ENCODE results near the gene CA10.

Gene CA10

DNA sequence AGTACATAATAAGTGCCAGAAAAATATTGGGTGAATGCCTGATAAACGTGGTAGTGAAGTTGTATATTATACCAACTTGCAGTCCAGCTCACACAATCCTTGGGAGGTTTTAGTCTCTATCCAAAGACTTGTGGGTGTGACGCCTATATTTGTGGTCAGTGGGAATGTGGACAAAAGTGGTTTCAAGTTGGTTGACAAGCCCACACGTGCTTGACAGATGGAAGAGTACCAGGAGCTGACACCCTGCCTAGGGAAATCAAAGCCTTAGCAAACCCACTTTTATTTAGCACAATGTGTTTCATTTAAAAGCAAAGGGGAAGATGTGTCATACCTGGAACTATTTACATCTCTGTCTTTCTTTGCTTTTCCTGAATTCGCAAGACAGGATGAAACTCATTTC is 79.0 kb downstream of the CA10 start:
- H4K20me1 ChIP-seq (ENCODE audit: insufficient read depth, low read length, poor library complexity, severe bottlenecking): no peaks in the 10 kb centered on the region
- H2AFZ ChIP-seq (ENCODE audit: low read length): no peak overlapping the region
- H3K9me3 ChIP-seq (ENCODE audit: insufficient read depth, low read depth, low read length): no peaks in the 10 kb centered on the region
- H3F3A ChIP-seq (ENCODE audit: low read depth): no peaks in the 10 kb centered on the region
- H3K9ac ChIP-seq (ENCODE audit: low read depth, low read length, poor library complexity, severe bottlenecking): no peak overlapping the region
- TF ChIP-seq, protein P1, sequence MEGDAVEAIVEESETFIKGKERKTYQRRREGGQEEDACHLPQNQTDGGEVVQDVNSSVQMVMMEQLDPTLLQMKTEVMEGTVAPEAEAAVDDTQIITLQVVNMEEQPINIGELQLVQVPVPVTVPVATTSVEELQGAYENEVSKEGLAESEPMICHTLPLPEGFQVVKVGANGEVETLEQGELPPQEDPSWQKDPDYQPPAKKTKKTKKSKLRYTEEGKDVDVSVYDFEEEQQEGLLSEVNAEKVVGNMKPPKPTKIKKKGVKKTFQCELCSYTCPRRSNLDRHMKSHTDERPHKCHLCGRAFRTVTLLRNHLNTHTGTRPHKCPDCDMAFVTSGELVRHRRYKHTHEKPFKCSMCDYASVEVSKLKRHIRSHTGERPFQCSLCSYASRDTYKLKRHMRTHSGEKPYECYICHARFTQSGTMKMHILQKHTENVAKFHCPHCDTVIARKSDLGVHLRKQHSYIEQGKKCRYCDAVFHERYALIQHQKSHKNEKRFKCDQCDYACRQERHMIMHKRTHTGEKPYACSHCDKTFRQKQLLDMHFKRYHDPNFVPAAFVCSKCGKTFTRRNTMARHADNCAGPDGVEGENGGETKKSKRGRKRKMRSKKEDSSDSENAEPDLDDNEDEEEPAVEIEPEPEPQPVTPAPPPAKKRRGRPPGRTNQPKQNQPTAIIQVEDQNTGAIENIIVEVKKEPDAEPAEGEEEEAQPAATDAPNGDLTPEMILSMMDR (conservative IDR thresholded peaks at IDR 0.05; ENCODE audit: low read length): no peak
- no peak for TF ChIP-seq EZH2phosphoT487 (IDR thresholded peaks at IDR 0.05; ENCODE audit: borderline replicate concordance)
- no peaks in the 10 kb centered on the region for H3K36me3 ChIP-seq (ENCODE audit: insufficient read depth, low read length)
- no peaks in the 10 kb centered on the region for H3K79me2 ChIP-seq (ENCODE audit: insufficient read depth, low read length)
- H3K4me3 ChIP-seq (ENCODE audit: low read length, poor library complexity, severe bottlenecking): no peak overlapping the region
- H3K27me3 ChIP-seq (ENCODE audit: insufficient read depth, low read length, poor library complexity, severe bottlenecking): no peaks in the 10 kb centered on the region
- H3K4me1 ChIP-seq (ENCODE audit: insufficient read depth, low read length, poor library complexity, severe bottlenecking): no peaks in the 10 kb centered on the region
- no peak overlapping the region for H3K4me2 ChIP-seq (ENCODE audit: low read depth, low read length, poor library complexity, severe bottlenecking)
- no peaks in the 10 kb centered on the region for H3K9me2 ChIP-seq (replicated peaks; ENCODE audit: low read depth, low read length)

GRCh38 chr17:52071712-52072111 is 86.8 kb downstream of the CA10 start:
- H3K9me2 ChIP-seq (replicated peaks; ENCODE audit: low read depth, low read length): no peaks in the 10 kb centered on the region
- H3K4me1 ChIP-seq (ENCODE audit: insufficient read depth, low read length, poor library complexity, severe bottlenecking): no peaks in the 10 kb centered on the region
- no peaks in the 10 kb centered on the region for H4K20me1 ChIP-seq (ENCODE audit: insufficient read depth, low read length, poor library complexity, severe bottlenecking)
- no peaks in the 10 kb centered on the region for H3K79me2 ChIP-seq (ENCODE audit: insufficient read depth, low read length)
- no peak overlapping the region for H3K4me2 ChIP-seq (ENCODE audit: low read depth, low read length, poor library complexity, severe bottlenecking)
- no peaks in the 10 kb centered on the region for H3F3A ChIP-seq (ENCODE audit: low read depth)
- H3K36me3 ChIP-seq (ENCODE audit: insufficient read depth, low read length): no peaks in the 10 kb centered on the region
- no peak overlapping the region for H2AFZ ChIP-seq (ENCODE audit: low read length)
- H3K9ac ChIP-seq (ENCODE audit: low read depth, low read length, poor library complexity, severe bottlenecking): no peak overlapping the region
- H3K4me3 ChIP-seq (ENCODE audit: low read length, poor library complexity, severe bottlenecking): no peak overlapping the region
- H3K9me3 ChIP-seq (ENCODE audit: insufficient read depth, low read depth, low read length): no peaks in the 10 kb centered on the region
- H3K27me3 ChIP-seq (ENCODE audit: insufficient read depth, low read length, poor library complexity, severe bottlenecking): no peaks in the 10 kb centered on the region
- no peak for TF ChIP-seq EZH2phosphoT487 (IDR thresholded peaks at IDR 0.05; ENCODE audit: borderline replicate concordance)
- TF ChIP-seq, protein P1 (conservative IDR thresholded peaks at IDR 0.05; ENCODE audit: low read length): no peak

DNA sequence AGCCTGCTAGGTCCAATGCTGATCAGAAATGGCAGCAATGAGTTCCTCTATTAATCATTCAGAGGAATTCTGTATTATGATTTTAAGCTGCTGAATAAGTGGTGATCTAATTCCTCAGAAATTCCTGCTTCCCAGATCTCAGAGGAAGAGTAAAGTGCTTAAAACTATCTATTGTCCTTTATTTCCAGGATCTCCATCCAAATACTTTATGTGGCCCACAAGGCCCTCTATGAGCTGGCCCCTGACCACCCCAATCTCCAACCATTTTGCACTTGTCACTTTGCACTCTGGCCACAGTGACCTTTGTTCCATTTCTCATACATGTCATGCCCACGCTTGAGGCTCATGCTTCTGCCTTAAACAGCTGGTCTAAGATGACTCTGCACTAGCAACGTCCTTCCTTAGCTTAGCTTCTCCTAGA is 93.7 kb downstream of the CA10 start:
- H3K9ac ChIP-seq (ENCODE audit: low read depth, low read length, poor library complexity, severe bottlenecking): no peak overlapping the region
- H3K4me1 ChIP-seq (ENCODE audit: insufficient read depth, low read length, poor library complexity, severe bottlenecking): no peaks in the 10 kb centered on the region

More for the DNA sequence above, 93.7 kb downstream of the CA10 start:
- H3K9me3 ChIP-seq (ENCODE audit: insufficient read depth, low read depth, low read length): no peaks in the 10 kb centered on the region
- H3K79me2 ChIP-seq (ENCODE audit: insufficient read depth, low read length): no peaks in the 10 kb centered on the region
- H2AFZ ChIP-seq (ENCODE audit: low read length): no peak overlapping the region
- H3K4me2 ChIP-seq (ENCODE audit: low read depth, low read length, poor library complexity, severe bottlenecking): no peak overlapping the region
- no peaks in the 10 kb centered on the region for H3K36me3 ChIP-seq (ENCODE audit: insufficient read depth, low read length)
- no peak overlapping the region for H3K4me3 ChIP-seq (ENCODE audit: low read length, poor library complexity, severe bottlenecking)
- TF ChIP-seq EZH2phosphoT487 (IDR thresholded peaks at IDR 0.05; ENCODE audit: borderline replicate concordance): no peak
- TF ChIP-seq, protein P1 (conservative IDR thresholded peaks at IDR 0.05; ENCODE audit: low read length): no peak
- no peaks in the 10 kb centered on the region for H4K20me1 ChIP-seq (ENCODE audit: insufficient read depth, low read length, poor library complexity, severe bottlenecking)
- no peaks in the 10 kb centered on the region for H3K27me3 ChIP-seq (ENCODE audit: insufficient read depth, low read length, poor library complexity, severe bottlenecking)
- H3F3A ChIP-seq (ENCODE audit: low read depth): no peaks in the 10 kb centered on the region
- H3K9me2 ChIP-seq (replicated peaks; ENCODE audit: low read depth, low read length): no peaks in the 10 kb centered on the region
